A549 treated with AZD2906 at 1 μM for 4 hours (cell line): ENCODE data around the gene DRD3. TPM values are rescaled to one million over a fixed set of nuclear protein-coding genes. Genes with fewer than 3 reads are reported as not detected.

Source experiments
- total RNA-seq: library from RNA; stranded (reverse); fragments of 200-300 nt; extraction: Qiagen RNA extraction; gene quantifications from 5 replicates; pipeline ENCODE4 v1.2.3, GENCODE V29; 2022

The DRD3 gene
- not detected in 5 replicates for total RNA-seq

GRCh38 chr3:114178770-114179368 is at the start of gene DRD3:
Gene DRD3, minus strand, starts transcription at chr3:114179052. Its CDS starts 7,060 bp downstream, at chr3:114171992.

Other genes starting within 250 kb of the DRD3 start
- 2.9 to 3.6 TPM (median 3.1 TPM) in 5 replicates for gene ZDHHC23, start 231.0 kb downstream of the DRD3 start, total RNA-seq
- 1.3 to 1.9 TPM (median 1.5 TPM) in 5 replicates for gene CCDC191, start 122.5 kb downstream of the DRD3 start, total RNA-seq
- gene QTRT2, start 122.3 kb downstream of the DRD3 start, total RNA-seq = 19.6 to 25.3 TPM (median 20.7 TPM) in 5 replicates
- gene ZNF80, start 58.5 kb upstream of the DRD3 start, total RNA-seq = not detected in 5 replicates
- not detected in 5 replicates for gene TIGIT, start 115.0 kb upstream of the DRD3 start, total RNA-seq